Measurements from ENCODE around the gene FGF2.
"Not testable (repeated sequence)": the region's sequence is repeated elsewhere in the genome, so short reads cannot be mapped to it uniquely, and the experiment has no call there.

The FGF2 gene

DNA sequence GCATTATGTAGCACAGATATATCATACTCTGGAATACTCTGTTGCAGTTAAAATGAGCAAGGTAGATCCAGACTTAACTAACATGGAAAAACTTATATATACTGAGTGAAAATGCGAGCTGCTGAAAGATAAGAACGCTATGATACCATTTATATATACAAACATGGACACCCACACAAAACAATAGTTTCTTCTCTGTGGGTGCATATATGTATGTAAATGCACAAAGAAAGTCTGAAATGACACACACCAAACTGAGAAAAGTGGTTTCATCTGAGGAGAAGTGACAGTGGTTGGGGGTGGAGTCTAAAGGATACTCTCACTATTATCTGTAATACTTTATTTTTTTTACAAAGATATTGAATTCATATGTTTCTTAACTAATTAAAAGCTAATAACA lies 12.2 kb upstream of the FGF2 start:
- no peak for DNase-seq (ENCODE audit: low read depth)

DNA sequence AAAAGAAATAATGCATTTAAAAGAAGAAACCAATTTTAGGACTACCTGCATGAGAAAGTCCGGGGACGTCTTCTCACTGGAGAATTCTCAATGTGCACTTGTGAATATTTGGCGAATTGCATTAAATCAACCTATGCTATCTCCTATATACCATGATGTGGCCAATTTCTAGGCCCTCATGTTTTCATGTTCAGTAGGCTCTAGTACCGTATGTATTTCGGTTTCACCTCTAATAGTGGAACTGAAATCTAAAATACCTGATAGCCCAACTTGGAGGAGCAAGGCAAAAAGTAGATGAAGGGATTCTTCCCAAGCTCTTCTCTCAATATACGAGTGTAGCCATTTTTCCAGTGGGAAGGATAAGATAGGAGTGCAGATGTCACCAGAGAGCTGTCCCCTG lies 11.4 kb upstream of the FGF2 start:
- DNase-seq (ENCODE audit: low read depth), result no peak

DNA sequence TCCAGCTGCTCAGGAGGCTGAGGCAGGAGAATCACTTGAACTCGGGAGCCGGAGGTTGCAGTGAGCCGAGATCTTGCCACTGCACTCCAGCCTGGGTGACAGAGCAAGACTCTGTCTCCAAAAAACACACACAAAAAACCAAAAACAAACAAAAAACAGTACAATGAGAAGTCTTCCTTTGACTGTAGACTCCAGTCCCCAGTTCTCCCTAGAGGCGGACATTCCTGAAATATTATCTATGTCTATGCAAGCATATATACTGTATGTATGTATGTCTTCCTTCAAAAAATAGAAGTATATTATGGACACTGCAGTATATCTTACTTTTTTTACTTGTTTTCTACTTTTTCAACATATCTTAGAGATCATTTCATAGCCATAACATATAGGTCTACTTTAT lies 10.2 kb upstream of the FGF2 start:
- no peak for DNase-seq (ENCODE audit: low read depth)

DNA sequence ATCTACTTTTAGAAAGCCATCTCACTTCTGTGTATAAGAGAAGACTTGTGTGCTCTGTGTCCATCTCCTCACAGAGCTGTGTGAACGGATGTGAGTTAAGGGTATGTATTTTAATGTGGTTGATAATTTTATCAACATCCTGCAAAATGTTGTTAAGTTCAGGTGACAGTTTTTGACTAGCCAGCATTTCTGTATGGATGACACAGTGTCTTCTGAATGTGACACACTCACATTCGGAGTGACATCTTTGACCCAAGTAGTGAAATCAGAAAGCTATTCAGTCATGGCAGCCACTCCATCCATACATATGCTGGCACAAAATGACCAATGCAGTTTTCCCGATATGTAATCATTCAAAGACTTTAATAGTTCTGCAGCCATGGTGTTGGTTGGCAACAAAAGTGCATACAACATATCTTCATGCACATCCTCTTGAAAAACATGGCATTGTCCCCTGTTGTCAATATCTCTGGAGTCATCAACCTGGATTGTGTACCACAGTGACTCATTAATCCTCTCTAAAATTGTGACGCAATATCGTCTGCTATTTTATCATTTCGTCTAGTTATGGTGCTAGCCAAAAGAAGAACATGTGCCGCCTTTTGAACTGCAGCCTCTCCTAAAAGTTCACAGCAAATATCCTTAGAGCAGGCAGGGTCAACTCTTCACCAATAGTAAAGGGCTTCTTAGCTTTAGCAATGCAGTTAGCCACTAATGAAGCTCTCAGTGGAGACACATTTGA lies 6.8 kb upstream of the FGF2 start:
- no peak for DNase-seq (ENCODE audit: low read depth)

DNA sequence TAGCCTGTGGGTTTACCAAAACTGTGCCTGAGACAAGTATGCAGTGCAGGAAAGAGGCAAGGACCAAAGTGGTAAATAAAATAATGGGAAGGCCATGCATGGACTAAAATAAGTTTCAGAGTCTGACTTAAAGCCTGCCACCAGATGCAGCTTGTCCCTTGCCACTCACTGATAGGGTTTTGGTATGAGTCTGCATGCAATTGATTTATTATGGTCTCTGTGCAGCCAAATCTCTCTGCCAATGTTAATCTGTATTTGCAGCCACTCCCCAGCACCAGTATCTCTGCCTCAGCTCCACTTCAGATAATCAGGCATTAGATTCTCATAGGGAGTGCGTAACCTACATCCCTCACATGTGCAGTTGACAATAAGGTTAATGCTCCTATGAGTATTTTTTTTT lies 5.5 kb upstream of the FGF2 start:
- DNase-seq (ENCODE audit: low read depth), result no peak

DNA sequence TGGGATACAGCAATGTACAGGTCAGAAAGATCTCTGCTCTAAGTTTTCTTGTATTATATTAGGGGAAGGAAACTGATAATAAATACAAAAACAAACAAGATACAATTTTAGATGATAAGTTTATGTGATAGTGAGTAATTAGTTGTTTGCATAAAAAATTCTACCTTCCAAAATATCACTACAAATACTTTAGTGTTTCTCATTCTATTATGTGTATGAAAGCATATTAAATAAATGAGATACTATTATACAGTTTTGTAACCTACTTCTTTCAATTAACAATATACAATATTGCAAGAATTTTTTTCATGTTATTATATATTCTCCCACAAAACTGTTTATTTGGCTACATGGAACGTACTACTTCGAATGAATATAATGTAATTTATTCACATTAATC lies 4.2 kb upstream of the FGF2 start:
- no peak for DNase-seq (ENCODE audit: low read depth)

DNA sequence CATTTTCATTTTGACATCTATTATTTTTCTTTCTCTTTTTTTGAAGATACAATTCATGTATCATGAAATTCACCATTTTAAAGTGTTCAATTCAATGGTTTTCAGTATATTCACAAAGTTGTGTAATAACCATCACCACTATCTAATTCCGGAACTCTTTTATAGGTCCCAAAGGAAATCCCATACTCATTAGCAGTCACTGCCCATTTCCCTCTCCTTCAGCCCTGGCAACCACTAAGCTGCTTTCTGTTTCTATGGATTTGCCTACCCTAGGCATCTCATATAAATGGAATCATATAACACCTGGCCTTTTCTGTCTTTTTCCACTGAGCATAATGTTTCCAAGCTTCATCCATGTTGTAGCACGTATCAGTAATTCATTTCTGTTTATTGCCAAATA lies 3.2 kb upstream of the FGF2 start:
- DNase-seq (ENCODE audit: low read depth), result no peak

DNA sequence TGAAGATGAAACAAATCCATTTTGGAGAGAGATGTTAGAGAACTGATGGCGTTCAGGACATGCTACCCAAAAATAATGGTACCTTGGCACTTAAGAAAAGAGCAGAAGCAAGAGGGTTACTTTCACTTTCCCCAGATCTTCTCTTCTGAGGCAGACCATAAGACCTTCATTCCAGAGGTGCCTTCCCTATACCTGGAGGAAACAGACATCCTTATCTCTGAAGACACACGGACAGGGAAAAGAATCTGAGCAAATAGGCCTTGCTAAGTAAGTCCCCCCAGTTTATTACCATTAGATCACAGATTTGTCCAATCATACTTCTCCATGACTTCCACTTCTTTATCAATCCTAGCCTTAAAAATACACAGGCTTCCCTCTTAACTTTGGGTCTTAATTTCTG lies 2.0 kb upstream of the FGF2 start:
- no peak for DNase-seq (ENCODE audit: low read depth)

DNA sequence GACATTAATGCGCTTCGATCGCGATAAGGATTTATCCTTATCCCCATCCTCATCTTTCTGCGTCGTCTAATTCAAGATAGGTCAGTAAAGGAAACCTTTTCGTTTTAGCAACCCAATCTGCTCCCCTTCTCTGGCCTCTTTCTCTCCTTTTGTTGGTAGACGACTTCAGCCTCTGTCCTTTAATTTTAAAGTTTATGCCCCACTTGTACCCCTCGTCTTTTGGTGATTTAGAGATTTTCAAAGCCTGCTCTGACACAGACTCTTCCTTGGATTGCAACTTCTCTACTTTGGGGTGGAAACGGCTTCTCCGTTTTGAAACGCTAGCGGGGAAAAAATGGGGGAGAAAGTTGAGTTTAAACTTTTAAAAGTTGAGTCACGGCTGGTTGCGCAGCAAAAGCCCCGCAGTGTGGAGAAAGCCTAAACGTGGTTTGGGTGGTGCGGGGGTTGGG lies 528 bp upstream of the FGF2 start:
- DNase-seq (ENCODE audit: low read depth), result no peak

DNA sequence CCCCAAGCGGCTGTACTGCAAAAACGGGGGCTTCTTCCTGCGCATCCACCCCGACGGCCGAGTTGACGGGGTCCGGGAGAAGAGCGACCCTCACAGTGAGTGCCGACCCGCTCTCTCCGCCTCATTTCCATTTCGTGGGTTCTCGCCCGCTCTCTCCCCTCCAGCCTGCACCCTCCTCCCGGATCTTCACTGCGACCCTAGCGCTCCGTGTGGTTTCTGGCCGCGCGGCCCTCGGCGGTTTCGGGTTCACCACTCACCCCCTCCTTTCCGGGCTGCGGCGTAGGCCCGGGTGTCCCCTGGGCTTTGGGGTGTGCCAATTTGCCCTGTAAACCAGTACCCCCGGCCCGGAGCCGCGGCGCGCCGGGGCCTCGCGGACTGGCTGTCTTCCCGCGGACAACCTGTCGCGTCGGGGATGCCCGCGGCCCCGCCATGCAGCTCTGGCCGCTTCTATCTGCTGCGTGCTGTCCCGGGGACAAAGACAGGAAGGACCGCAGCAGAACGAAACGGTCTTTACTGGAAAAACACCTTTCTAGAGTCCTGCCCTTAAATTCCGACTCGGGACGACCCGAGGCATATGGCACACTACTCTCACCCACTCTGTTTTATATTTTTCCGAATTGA lies 737 bp downstream of the FGF2 start:
- DNase-seq (ENCODE audit: low read depth), result no peak

DNA sequence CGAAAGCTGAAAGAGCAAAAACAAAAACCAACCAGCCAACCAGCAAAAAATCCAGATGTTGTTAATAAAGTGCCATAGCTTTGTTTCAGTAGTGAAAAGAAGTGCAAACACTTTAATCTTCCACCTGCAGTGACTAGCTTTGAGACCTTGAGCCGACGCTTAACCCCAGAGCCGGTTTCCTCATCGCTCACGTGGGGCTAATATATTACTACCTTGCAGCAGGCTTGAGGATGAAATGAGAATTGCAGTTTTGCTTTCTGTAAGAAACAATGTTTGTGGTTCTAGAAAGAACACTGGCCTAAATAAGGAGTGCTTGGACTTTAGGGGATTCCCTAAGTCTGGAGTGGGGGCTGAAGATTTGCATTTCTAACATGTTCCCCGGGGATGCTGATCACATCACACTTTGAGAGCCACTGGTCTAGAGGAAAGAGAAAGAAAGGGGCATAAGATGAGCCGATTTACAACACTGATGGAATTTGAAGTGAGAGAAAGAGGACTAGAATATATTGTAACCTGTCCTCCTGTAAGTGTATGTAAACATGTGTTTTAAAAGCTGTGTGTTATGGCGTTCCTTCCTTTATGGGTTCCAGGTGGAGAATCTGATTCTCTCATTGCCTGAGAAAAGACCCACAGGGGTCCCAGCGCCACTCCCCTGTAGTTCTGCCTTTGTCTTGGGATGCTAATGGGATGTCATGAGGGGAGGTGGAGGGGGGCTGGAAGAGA lies 1.4 kb downstream of the FGF2 start:
- DNase-seq (ENCODE audit: low read depth), result no peak

DNA sequence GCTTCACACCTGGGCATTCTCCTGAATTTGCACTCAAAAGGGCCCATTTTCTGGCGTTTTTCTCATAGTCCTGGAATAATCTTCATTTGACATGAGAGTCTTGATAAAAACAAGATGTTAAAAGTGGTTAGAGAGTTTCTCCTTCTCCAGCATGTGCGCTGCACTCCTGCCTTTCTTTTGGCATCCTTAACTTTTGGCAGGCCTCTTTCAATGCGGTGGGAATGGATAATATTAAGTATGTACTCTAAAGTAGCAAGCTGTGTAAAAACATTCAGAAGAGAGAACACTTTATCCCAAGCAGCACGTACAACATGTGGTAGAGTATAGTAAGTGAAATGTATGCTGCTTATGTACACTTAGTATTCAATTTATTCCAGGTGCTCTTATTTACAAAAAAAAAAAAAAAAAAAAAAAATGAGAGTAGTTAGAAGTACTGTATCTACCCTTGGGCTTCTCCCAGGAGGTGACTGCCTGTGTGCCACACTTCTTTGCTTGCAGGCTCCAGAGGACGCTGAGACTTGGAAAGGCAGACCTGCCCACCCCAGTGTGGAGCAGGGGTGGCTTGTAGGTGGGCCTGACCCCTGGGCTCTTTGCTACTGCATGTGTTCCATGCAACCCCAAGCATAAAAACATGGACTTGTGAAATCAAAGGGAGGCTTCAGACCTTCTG lies 3.9 kb downstream of the FGF2 start:
- no peak for DNase-seq (ENCODE audit: low read depth)

DNA sequence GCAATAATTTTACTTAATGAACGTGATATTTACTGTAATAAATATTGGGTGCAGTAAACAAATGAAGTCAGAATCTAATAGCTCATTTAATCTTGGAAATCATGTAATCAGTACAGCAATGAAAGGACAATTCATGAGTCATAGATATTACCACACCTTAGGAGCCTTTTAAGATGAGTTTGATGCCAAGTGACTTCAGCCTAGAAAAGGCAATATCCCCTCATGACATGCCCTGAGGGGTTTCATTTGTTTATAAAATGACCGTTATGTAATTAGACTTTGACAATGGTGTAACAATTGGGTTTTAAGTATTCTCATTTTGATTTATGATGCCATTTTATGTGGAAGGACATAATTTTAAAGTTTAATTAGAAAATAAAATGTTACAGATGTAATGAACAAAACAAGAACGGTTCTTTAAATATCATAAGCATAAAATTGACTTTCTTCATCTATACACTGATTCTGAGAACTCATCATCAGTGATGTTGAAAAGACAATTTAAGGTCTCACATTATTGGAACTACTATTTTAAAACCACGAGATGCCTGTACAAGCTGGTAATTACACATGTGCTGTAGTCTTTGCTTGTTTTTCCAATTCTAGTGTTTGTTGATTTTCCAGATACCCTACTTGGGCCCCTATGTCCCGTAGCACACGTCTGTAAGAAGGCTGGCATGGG lies 5.0 kb downstream of the FGF2 start:
- no peak for DNase-seq (ENCODE audit: low read depth)

DNA sequence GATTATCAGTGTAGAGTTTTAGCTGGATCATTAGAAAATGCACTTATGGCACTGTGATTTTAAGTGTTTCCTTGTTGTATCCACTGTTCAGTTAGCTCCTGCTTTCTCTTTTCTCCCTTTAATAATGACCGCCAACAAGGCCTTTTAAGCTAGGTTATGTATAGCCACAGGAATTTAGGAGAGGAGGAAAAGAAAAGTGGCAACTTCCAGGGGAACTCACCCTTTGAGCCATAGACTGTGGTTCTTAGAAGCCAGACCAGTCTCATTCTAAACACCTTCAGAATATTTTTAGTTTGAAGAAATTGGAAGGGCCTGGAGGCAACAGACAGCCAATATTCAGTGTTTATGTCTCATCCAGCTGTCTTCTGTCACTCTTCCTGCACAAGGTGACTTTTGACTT lies 6.1 kb downstream of the FGF2 start:
- no peak for DNase-seq (ENCODE audit: low read depth)

DNA sequence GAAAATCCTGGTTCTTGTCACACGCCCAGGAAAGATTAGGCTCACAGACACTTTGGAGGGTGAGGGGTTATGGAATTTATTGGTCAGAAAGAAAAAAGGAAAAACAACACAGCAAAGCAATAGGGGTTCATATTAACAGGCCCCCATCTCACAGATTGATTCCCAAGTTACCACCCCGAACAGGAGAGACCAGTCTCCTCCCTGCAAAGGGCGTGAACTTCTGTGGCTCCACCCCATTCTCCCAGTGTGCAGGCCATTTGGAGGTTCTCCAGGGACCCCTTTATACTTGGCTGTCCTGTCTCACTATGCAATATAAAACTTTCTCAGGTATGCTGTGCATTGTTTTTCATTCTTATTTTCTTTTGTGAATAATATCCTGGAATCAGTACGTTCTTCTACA lies 7.4 kb downstream of the FGF2 start:
- no peak for DNase-seq (ENCODE audit: low read depth)

DNA sequence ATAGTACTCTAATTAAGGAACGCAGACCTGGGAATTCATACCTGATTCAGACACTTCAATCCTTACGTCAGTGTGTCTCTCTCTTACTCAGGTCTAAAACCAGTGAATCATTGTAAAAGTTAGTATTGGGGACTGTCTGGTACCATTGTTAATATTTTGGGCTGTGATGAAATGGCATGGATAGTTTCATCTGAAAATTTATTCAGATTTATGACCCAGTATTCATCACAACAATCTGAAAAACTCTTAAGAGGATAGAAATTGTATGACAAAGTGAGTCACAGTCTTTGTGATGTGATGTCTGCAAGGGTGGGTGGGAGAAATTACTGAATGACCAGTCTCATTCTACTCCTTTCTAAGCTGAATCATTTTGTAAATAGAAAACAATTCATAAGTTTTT lies 10.3 kb downstream of the FGF2 start:
- DNase-seq (ENCODE audit: low read depth), result no peak

DNA sequence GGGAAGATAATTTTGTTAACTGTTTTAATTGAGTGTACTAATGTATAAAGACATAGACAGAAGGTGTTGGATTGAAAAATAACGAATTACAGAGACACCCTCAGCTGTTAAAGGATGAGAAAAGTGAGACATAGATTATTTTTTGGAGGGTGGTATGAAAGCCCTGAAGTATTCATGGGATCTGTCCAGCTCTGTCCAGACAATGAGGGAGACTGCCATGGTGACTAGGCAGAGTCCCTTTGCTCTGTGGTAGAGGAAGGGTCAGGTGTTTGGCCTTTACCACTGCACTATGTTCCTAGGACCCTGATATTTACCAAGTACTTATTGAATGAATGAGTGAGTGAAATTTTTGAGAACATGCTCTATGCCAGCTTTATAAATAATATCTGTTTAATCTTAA lies 11.4 kb downstream of the FGF2 start:
- DNase-seq (ENCODE audit: low read depth), result no peak

DNA sequence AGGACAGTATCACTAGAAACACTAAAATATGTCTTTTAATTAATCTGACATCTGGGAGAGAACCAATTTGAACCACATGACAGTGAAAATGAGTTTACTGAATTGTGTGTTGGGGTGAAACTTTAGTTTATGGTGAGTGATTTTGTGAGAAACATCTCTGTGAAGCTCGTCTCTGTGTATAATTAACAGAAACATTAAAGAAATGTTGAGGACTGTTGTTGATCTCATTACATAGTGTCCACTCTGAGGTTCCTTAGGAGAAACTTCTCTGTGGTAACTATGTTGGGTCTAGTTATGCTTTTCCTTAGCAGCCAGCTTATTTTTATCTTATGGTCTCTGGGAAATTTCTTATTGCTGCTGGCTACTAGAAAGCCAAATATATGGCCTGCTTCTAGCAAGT lies 15.8 kb downstream of the FGF2 start:
- no peak for DNase-seq (ENCODE audit: low read depth)

DNA sequence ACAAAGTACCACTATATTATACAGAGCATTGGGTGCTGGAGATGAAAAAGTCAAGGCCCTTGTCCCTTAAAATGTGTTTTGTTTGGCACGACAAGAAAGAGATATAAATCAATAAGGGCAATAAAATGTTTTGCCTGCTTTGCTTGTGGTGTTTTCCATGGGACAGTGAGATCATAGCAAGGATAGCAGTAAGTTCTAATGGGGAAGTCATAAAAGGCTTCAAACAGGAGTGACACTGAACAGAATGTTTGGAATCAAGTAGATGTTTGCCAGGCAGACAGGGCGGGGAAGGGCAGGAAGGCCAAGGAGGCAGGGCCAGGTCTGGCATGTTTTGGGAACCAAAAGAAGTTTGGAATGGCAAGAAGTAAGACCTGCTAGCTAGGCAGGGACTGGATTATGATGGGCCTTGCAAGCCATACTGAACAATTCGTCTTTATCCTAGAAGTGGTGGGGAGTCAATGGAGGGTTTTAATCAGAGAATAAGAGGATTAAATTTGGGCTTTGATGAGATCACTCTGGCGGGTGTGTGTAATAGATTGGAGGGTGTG lies 16.4 kb downstream of the FGF2 start:
- DNase-seq (ENCODE audit: low read depth), result no peak

DNA sequence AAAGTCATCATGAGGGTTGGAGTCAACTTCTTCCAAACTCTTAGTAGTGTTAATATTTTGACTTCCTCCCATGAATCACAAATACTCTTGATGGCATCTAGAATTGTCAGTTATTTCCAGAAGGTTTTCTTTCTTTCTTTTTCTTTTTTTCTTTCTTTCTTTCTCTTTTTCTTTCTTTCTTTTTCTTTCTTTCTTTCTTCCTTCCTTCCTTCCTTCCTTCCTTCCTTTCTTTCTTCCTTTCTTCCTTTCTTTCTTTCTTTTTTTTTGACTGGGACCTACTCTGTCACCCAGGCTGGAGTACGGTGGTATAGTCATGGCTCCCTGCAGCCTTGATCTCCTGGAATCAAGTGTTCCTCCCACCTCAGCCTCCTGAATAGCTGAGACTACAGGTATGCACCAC lies 17.8 kb downstream of the FGF2 start:
- not testable (repeated sequence) for DNase-seq (ENCODE audit: low read depth)

DNA sequence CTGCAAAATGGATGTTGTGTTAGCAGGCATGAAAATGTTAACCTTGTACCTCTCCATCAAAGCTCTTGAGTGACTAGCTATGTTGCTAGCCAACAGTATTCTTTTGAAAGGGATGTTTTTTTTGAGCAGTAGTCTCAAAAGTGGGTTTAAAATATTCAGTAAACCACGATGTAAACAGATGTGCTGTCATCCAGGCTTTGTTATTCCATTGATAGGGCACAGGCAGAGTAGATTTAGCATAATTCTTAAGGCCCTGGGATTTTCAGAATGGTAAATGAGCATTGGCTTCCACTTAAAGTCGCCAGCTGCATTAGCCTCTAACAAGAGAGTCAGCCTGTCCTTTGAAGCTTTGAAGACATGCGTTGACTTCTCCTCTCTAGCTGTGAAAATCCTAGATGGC lies 18.4 kb downstream of the FGF2 start:
- DNase-seq (ENCODE audit: low read depth), result no peak

DNA sequence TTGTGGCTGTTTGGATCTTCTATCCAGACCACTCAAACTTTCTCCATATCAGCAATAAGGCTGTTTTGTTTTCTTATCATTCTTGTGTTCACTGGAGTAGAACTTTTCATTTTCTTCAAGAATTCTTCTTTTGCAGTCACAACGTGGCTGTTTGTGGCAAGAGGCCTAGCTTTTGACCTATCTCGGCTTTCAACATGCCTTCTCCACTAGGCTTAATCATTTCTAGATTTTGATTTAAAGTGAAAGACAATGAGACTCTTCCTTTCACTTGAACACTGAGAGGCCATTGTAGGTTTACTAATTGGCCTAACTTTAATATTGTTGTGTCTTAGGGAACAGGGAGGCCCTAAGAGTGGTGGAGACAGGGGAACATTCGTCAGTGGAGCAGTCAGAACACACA lies 19.1 kb downstream of the FGF2 start:
- no peak for DNase-seq (ENCODE audit: low read depth)
